CD4-positive, alpha-beta T cell treated with Interleukin-6 for 4 hours (primary cell): ENCODE measurements around the gene UBE2N.
"Not testable (repeated sequence)": the region's sequence is repeated elsewhere in the genome, so short reads cannot be mapped to it uniquely, and the experiment has no call there.

Source experiments
- DNase-seq: peaks from one replicate; pipeline ENCODE4 v3.0.0-alpha.2; 2020; ENCODE audit warnings: mixed read lengths

UBE2N gene

DNA sequence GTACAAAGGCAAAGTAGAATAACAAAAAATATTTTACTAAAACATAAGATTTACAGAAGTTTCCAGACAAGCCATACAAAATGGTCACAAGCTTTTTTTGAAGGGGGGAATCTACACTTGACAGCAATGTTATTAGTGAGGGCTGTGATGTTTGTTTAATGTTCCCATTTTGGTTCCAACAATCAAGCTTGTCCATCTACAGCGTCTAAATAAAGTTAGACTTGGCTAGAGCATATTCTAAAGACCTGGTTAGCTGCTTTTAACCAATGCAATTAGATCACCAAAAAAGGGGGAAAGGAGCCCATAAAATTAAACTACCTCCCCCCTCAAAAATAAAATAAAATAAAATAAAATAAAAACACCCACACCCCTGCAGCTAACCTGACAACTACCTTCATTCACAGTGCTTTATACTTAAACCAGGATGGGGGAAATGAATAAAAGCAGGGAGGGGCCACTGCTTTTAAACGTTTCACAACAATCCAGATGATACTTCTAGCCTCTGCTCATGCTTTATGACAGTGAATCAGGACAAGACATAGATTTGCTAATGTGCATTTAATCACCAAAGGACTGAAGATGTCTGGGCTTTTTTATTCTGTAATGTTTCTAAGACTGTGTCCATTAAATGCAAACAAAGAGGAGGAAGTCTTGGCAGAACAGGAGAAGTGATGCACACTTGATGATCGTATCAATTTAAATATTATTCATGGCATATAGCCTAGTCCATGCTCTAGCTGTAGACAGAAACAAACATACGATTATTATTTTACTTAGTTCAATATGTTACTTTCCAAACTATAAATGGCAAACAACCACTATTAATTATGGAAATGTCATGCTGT is 32.2 kb downstream of the UBE2N start:
- DNase-seq, result not testable (repeated sequence)

DNA sequence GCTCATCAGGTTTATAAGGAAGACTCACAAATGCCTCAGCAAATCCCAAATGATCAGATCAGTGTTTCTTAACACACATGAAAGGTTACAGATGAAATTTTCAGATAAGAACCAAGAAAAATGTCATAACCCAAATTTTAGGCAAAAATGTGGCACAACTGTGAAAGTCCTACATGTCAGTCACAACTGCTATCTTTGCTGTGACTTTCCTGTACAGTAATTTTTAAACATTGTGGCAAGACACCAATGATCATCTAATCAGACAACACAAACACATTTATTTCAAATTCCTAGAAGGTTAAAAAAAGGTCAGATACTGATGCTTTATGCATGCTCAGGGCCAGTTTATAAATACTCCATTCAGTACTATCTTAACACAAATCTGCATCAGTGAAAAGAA is 32.9 kb downstream of the UBE2N start:
- DNase-seq, result no peak

DNA sequence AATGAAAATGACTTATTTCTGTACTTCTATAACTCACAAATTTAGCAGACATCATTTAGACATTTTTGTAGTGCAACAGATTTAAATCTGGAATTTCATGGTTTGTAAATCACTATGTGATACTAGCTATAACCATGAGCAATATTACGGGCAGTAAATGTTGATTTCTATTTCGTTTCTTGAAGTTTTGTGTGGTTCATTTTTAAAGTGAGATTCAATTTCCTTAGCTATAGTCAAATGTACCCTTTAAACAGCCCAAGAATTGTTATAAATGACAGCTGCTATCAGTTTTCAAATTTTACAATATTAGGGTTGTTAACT is 33.8 kb downstream of the UBE2N start:
- DNase-seq, result no peak

DNA sequence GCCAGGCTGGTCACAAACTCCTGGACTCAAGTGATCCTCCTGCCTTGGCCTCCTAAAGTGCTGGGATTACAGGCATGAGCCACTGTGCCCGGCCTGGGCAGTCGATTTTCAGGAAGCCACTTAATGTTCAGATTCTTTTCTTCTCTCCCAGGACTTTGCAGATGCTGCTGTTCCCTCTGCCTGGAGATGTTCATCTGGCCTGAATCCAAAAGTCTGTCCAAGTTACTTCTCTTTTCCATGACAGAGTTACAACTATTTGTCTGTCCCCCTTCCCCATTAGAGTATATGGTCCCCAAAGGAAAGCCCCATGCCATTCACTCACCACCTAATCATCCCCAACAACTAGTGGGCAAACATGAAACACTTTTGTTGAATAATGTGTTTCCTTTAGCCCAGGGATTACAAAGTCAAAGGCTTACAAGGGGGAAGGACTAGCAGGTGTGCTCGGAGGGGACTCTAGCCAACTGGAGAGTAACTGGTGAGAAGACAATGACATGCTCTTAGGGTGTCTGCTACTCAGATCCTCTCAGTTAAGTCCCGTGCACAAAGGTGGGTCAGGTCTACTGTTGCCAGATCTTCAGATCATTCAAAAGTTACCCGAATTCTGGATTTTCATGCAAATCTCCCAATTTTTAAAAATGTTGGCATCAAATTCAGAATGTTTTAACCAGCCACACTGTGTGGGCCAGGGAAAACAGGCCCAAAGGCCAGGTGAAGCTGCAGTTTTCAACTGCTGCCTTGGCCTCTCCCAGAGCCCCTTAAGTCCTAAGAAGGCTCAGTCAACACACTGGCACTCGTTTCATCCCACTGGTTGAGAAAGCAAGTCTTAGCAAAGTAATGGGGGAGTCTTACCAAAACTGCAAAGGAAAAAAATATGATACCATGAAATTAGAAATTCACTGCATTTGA is 34.4 kb downstream of the UBE2N start:
- no peak for DNase-seq

DNA sequence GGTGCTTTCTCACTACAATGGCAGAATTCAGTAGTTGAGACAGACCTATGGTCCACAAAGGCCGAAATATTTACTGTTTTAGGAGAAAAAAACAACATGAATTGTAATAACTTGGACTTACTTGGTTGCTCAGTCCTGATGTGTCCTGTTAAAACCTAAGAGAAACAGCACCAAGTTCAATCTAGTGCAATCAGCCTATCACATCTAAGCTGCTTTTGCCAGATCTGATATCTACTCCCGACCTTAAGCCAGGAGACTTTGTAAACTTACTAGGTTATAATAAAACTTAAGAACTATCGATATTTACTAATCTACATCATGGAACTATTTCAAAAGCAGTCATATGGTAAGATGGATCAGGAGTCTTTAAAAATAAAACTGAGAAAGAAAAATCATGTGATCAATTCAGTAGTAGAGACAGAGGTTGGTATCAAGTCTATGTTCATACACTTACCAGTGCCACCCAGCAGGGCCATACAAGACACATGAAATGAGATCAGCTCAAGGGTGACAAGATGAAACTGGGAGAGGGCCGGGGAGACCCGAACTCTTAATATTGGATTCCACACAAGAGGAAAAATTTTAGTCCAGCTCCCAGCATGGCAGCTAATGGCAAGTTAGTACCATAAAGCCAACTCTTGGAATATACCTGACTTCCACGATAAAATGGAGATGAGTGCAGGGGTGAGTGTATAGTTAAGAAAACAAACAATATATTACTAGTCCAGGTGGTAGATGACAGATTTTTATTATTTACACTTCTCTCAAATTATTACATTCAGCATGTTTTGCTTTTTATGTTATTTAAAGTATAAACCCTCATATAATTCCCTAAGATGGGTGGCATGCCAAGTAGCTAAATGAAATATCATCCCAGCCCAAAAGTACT is 36.5 kb downstream of the UBE2N start:
- DNase-seq, result no peak

DNA sequence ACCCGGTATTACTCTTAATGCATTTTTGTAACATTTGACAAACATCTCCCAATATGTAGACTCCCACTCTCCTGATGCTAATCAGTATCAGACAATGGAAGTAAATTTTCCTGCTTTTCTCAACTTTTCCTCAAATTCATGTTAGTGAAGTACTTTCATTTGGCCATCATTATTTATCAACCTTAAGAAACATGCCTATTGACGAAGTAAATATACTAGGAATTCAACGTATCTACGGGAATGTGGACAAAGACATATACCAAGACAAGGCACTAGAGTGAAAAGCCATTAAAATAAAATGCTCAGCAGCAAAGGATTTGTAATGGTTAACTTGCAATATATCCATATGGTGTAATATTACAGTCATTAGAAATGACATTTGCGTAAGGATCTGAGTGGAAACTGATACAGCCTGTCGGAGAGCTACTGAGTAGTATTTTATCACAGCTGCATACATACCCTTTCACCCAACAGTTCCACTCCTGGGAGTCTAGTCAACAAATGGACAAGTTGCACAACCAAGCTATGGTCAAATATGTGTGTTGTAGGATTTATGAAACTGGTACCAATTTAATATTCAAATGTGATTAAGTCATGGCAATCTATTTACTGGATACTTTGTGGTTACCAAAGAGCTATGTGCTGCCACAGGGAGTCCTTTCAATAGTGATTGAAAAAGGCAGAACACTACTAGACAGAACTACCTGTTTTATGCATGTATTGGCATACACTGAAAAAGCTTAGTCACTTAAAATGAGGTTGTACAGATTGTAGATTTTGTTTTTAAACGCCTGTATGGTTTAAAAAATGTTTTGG is 37.6 kb downstream of the UBE2N start:
- DNase-seq, result no peak

DNA sequence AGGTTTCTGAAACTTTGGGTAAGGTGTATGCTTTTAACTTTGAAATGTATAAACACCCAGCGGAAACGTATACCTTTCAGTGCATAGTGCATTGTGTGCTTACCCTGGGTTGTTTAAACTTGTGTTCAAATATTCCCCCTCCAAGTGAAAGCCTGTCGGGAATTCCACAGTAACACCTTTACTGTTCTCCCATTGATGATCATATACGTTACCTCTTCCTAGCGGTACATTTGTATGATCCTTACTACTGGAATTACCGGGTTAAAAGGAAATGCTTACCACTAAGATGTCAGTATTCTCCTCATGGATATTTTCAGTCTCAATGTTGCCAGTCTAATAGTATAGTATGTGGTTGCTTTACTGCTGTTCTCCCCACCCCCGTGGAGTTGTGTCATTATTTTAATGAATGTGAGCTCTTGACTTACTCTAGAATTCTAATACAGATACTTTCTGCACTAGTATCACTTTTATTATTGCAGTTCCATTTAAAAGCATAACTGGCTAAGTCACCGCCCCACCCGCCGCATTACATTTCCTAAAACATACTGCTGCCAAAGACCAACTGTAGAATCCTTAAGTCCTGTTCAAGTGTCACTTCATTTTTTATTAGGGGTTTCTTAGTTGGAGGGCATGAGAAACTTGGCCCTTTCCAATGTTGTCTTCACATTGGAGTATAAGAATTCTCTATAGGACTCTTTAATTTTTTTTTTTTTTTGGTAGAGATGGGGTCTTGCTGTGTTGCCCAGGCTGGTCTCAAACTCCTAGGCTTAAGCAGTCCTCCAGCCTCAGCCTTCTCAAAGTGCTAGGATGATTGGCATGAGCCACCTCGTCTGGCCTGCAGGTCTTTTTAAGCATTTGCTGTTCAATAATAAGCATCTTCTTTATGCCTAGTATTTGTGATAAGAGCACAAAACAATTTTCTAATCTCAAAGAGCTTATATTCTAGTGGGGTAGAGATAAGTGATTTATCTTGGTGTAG is 39.1 kb downstream of the UBE2N start:
- no peak for DNase-seq

DNA sequence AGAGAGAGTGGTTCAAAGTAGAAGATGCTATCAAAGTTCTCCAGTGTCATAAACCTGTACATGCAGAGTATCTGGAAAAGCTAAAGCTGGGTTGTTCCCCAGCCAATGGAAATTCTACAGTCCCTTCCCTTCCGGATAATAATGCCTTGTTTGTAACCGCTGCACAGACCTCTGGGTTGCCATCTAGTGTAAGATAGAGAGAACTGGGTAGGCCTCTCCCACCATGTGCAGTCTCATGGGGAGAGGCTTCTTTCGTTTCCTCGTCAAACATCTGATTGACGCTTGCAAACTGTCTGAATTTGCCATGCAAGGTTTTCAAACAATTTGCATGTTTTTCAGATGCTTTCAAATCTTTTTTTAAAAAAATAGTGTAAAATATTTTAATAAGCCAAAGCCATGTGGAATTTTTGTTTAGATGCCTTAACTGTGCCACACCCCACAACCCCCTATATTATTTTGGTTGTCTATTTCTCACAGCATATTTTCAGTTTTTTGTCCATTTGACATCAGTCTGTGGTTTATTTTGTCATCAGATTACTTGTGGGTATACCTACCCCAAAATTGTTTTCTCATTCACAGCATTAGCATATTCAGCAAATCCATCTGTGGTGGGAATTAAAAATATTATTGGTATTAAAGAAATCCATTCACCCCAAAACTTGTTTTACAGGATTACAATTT is 42.4 kb downstream of the UBE2N start:
- not testable (repeated sequence) for DNase-seq

DNA sequence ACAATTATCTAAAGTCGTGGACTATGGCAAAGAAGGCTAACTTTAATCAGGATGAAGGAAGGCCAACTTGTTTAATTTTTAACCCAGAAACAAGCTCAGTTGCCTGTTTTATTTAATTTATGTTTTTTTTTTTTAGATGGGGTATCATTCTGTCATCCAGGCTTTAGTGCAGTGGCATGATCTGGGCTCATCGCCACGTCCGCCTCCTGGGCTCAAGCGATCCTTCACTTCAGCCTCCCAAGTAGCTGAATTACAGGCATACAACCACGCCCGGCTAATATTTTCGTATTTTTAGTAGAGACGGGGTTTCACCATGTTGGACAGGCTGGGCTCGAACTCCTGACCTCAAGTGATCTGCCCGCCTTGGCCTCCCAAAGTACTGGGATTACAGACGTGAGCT is 44.3 kb downstream of the UBE2N start:
- DNase-seq, result no peak

DNA sequence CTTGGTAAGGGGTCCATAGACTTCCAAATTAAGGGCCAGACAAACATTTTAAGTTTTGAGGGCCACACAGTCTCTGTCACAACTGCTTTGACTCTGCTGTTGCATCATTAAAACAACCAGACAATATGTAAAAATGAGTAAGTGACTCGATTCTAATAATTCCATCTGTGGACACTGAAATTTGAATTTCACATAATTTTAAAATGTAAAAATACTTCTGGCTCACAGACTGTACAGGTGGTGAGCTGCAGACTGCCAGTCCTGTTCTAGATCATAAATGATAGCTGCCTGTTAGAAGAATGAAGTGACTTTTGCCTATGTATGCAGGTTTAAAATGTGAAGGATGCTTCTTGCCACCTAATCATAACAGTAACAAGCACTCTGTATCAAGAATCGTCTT is 48.3 kb downstream of the UBE2N start:
- DNase-seq, result no peak

DNA sequence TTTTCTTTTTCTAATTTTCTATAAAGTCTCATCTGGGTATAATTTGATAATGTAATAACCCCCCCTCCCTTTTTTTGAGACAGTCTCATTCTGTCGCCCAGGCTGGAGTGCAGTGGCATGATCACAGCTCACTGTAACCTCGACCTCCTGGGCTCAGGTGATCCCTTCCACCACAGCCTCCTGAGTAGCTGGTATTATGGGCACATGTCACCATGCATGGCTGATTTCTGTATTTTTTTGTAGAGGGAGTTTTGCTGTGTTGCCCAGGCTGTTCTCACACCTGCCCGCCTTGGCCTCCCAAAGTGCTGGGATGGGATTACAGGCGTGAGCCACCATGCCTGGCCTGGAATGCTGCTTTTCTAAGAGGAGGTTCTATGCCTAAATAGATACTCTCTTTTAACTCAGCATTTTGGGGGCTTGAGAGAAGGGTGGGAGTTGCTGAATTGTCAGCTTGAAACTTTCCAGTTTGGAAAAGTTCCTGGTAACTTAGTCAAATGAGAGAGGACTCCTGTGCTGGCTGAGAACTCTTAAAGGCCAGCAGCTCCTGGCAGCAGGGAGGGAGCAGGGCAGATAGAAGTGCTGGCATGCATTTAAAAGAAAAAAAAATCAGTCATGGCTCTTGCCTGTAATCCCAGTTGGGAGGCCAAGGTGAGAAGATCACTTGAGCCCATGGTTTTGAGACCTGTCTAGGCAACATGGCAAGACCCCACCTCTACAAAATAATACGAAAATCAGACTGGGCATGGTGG is 51.0 kb downstream of the UBE2N start:
- DNase-seq, result no peak

DNA sequence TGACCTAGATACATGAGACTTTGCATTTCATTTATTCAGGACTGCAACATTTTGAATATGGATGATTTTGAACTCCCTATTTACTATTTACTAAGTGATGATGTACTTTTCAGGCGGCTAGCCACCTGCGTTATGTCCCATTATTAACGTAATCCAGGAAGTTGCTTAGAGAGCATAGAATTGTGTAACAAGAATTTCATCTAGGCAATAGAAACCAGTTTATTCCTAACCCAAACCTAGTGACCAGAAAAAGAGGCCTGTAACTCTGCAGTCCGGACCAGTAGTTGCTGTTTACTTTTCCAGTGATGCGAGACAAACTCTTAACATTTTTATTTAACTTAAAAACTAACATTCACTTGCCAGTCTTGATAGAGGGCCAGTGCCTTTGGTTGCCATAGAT is 51.7 kb downstream of the UBE2N start:
- DNase-seq, result no peak

DNA sequence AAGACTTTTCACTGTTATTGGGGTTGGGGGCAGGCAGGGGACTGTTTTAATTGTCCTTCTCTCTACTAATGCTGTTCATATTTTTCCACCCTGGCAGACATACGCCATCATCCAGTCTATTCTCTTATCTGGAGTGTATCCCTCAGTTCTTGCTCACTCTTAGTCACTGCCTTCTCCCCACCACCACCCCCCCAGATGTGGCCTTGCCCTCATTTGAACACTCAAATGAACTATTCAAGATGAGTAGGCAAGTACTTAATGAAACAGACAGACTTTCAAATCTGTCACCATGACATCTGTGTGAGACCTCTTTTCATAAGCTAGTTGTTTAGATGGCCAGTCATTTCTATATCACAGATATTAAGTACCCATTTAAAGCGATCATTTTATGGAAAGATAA is 54.0 kb downstream of the UBE2N start:
- no peak for DNase-seq

DNA sequence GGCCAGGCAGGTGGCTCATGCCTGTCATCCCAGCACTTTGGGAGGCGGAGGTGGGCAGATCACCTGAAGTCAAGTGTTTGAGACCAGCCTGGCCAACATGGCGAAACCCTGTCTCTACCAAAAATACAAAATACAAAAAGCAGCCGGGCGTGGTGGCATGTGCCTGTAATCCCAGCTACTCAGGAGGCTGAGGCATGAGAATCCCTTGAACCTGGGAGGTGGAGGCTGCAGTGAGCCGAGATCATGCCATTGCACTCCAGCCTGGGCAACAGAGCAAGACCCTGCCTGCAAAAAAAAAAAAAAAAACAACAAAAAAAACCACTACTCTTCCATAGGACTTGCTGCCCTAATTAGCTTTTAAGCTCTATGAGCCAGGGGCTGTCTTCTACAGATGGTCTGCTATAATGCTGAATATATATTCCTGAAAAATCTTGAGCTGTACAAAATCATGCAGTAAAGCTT is 59.7 kb downstream of the UBE2N start:
- not testable (repeated sequence) for DNase-seq

DNA sequence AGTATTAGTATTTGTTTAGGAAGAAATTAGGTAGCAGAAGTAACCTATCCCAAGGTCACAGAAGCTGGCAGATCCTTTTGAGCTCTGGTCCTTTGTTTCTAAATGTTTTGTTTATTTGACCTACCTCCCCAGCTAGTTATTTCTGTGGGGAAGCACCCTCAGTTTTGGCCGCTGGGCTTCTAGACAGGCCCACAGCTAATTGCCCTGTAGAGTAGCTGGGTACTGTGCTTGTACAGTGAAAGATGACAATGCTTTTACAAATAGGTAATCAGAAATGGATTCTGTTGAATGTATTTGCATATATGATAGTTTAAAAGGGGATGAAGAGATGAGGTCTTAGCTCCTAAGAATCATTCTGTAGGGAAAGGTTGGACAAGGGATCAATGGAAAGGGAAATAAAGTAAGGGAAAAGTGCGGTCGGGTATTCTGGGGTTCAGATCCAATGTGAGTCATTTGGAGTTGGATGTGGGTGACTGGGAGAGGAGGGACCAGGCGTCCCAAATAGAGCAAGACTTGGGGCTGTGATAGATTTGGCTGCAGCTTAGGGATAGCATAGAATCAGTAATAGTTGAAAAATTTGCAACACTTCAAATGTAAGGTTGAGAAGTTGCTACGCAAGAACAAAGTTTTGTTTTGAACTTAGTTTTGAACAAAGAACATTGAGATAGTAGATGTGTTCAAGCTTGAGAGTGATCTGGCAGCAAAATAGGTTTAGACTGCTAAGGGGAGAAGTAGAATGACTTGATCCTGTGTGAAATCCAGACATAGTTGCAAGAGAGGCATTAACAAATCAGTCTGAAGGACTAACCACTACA is 60.4 kb downstream of the UBE2N start:
- no peak for DNase-seq

DNA sequence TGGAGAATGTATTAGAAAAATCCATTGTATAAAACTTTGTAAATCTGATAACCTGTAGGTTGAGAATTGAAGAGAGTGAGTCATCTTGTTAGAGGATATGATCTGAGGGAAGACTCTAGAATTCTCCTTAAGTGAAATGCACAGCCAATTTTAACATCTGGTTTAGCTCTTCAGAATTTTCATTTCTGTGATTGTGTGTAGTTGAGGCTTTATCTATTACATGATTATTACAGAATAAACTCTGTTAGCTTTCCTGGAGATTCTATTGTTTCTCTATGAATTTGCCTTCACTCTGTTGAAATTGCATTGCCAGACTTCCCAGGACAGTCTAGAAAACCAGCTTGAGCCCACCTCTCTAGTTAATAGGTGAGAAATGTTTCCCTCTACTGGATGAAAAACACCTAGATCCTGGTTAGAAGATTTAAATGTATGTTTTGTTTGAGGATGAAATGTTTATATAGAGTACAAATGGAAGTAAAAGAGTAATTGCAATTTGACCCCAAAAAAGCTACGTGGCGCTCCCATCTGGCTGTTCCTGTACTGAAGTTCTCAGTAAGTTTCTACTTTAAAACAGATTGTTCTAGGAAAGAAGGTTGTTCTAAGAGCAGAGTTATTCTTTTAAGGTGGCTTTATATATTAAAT is 61.1 kb downstream of the UBE2N start:
- no peak for DNase-seq

DNA sequence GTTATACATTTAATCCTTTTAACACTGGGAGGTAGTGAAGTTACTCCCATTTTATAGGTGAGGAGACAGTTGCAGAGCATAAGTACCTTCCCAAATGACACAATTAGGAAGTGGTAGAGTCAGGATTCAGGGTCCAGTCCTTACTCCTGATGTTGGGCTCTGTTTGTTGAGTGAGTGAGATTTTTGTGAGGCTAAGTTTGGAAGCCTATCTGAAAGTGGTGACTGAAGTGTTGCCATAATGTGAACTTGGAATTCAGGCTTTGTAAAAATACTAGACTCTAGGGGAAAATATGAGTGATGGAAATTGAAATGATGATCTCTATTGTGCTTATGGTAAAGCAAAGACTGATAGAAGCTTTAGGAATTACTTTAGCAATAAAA is 61.8 kb downstream of the UBE2N start:
- no peak for DNase-seq
